ENCODE data around the gene NLRX1. TPM values are rescaled to one million over a fixed set of nuclear protein-coding genes. Genes with fewer than 3 reads are reported as not detected.

NLRX1 gene
- total RNA-seq, 1 experiment from 2014 or later: 21.4 TPM

DNA sequence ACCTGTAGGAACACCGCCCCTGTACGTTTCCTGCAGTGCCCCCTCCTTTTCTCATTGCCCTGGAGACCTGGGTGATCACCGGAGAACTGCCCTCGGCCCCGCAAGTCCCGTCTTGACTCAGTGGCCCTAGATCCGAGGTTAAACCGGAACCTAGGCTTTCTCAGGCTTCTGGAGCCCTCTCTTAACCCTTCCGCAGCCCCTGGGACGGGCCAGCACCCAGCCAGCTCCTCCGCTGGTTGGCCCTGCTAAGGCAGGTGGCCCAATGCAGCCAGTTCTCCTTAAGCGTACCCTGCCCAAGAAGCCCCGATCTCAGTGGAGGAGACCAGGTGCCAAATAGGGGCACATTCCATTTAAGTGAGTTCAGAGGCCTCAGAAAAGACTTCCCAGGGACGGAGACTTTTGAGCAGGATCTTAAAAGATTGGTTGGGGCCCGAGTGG lies 776 bp downstream of the NLRX1 start (continued):
- no peak; the same call in none of the 2 replicates for TF ChIP-seq POLR2AphosphoS5 (IDR thresholded peaks at IDR 0.05; ENCODE audit: low read depth, low read length)
- TF ChIP-seq TCF7L2 (IDR thresholded peaks at IDR 0.05; ENCODE audit: borderline replicate concordance, extremely low read depth, insufficient read depth, insufficient read length): no peak
- no peak for TF ChIP-seq ZNF274 (IDR thresholded peaks at IDR 0.05; ENCODE audit: low read depth, low read length)
- TF ChIP-seq, protein P1, sequence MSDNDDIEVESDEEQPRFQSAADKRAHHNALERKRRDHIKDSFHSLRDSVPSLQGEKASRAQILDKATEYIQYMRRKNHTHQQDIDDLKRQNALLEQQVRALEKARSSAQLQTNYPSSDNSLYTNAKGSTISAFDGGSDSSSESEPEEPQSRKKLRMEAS (IDR thresholded peaks at IDR 0.05): no peak
- TF ChIP-seq RAD21 (IDR thresholded peaks at IDR 0.05; ENCODE audit: low read depth): no peak
- no peak for TF ChIP-seq SRF (IDR thresholded peaks at IDR 0.05; ENCODE audit: low read depth)

DNA sequence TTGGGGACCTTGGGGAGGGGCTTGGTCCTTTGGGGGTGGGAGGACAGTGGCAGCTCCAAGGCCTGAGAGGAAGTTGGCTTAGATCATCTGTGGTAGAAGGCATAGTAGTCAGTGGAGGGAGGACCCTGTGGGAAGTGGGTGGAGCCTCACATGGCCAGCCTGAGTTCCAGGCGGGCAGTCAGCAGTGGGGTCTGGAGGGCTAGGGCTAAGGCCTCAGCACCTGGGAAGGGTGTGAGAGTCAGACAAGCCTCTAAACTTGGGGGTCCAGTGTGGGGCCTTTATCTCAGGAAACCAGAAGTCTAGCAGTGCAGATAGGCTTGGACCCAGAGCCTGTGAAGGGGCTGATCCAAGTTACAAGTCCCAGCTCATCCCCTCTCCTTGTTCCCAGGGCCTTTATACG lies 4.0 kb downstream of the NLRX1 start:
- no peaks in the 10 kb centered on the region; the same call in 1 of the 2 replicates for H3K79me2 ChIP-seq (ENCODE audit: insufficient read depth, low read length)
- intact Hi-C loops (cut with micrococcal nuclease): no loop called here
- TF ChIP-seq TCF7L2 (IDR thresholded peaks at IDR 0.05; ENCODE audit: borderline replicate concordance, extremely low read depth, insufficient read depth, insufficient read length) (no peak), RAD21 (IDR thresholded peaks at IDR 0.05; ENCODE audit: low read depth) (no peak), FOSL1 (IDR thresholded peaks at IDR 0.05; ENCODE audit: low read depth) (no peak), CEBPB (IDR thresholded peaks at IDR 0.05; ENCODE audit: low read depth) (no peak), ZBTB33 (IDR thresholded peaks at IDR 0.05; ENCODE audit: extremely low read depth, insufficient replicate concordance, low read length) (no peak), REST (IDR thresholded peaks at IDR 0.05; ENCODE audit: low read depth) (no peak), POLR2A (IDR thresholded peaks at IDR 0.05; ENCODE audit: borderline replicate concordance, extremely low read depth, insufficient read depth, insufficient read length) (no peak), ATF3 (IDR thresholded peaks at IDR 0.05) (no peak), EZH2phosphoT487 (IDR thresholded peaks at IDR 0.05; ENCODE audit: borderline replicate concordance) (no peak), YY1 (IDR thresholded peaks at IDR 0.05; ENCODE audit: extremely low read depth, insufficient replicate concordance, low read depth, low read length) (no peak), ELF1 (IDR thresholded peaks at IDR 0.05; ENCODE audit: borderline replicate concordance, low read depth) (no peak), SRF (IDR thresholded peaks at IDR 0.05; ENCODE audit: low read depth) (no peak)
- TF ChIP-seq, protein P1 (IDR thresholded peaks at IDR 0.05): no peak
- TF ChIP-seq, protein P2, sequence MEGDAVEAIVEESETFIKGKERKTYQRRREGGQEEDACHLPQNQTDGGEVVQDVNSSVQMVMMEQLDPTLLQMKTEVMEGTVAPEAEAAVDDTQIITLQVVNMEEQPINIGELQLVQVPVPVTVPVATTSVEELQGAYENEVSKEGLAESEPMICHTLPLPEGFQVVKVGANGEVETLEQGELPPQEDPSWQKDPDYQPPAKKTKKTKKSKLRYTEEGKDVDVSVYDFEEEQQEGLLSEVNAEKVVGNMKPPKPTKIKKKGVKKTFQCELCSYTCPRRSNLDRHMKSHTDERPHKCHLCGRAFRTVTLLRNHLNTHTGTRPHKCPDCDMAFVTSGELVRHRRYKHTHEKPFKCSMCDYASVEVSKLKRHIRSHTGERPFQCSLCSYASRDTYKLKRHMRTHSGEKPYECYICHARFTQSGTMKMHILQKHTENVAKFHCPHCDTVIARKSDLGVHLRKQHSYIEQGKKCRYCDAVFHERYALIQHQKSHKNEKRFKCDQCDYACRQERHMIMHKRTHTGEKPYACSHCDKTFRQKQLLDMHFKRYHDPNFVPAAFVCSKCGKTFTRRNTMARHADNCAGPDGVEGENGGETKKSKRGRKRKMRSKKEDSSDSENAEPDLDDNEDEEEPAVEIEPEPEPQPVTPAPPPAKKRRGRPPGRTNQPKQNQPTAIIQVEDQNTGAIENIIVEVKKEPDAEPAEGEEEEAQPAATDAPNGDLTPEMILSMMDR (IDR thresholded peaks at IDR 0.05 in 2 of 3, conservative IDR thresholded peaks at IDR 0.05 in 1 of 3; ENCODE audit: borderline replicate concordance in 1 of 3, insufficient read depth in 1 of 3, low read depth in 2 of 3, low read length in 2 of 3): no peak

More for the DNA sequence above, 4.0 kb downstream of the NLRX1 start:
- Histone ChIP-seq H3K9ac (ENCODE audit: low read length) (no peak overlapping the region), H3K27ac (ENCODE audit: low read depth, low read length) (no peak overlapping the region), H3K9me3 (ENCODE audit: control insufficient read depth in 1 of 2, insufficient read depth in 1 of 2, low read depth in 1 of 2, low read length in 2 of 2) (no peaks in the 10 kb centered on the region), H3K9me2 (ENCODE audit: insufficient read depth) (no peaks in the 10 kb centered on the region), H3K4me1 (ENCODE audit: control insufficient read depth in 1 of 2, insufficient read depth in 2 of 2, low read length in 2 of 2) (peaks cover 21 to 38% of the 10 kb centered on the region in 2 experiments), H2AFZ (ENCODE audit: low read depth, low read length, poor library complexity, severe bottlenecking) (no peak overlapping the region), H3K36me3 (ENCODE audit: control insufficient read depth in 1 of 2, insufficient read depth in 2 of 2, low read length in 2 of 2) (peaks cover 0 to 5% of the 10 kb centered on the region in 2 experiments; a peak in 1 of 4 replicates), H4K20me1 (ENCODE audit: insufficient read depth) (no peaks in the 10 kb centered on the region), H3K4me3 (replicated peaks in 1 of 2; ENCODE audit: low read depth in 1 of 2, low read length in 2 of 2) (no peak overlapping the region), H3K4me2 (ENCODE audit: low read length) (no peak overlapping the region), H3K27me3 (ENCODE audit: insufficient read depth, low read length) (no peaks in the 10 kb centered on the region)
- no peak for ATAC-seq
- DNase-seq (ENCODE audit: low read depth, low spot score): no peak
- no TSS peak for BruUV-seq (replicated peaks)
- CTCF ChIA-PET: no interaction called here
- POLR2A ChIA-PET: no interaction called here
- RAD21 ChIA-PET (ENCODE audit: low non-redundant PET in 1 of 2, low total read pairs in 2 of 2, uncharacterized antibody in 2 of 2, unreplicated experiment in 2 of 2): no interaction called here

Measured in HCT116 (cell line).